ENCODE measurements around the gene KRTAP20-3.

GRCh38 chr21:30684506-30684905 lies 41.8 kb downstream of the KRTAP20-3 start:
- no peak for TF ChIP-seq POLR2A (IDR thresholded peaks at IDR 0.05)
- no peak for TF ChIP-seq CTCF (IDR thresholded peaks at IDR 0.05)
